Measurements from ENCODE around the gene ADAMTSL1.

The ADAMTSL1 gene

DNA sequence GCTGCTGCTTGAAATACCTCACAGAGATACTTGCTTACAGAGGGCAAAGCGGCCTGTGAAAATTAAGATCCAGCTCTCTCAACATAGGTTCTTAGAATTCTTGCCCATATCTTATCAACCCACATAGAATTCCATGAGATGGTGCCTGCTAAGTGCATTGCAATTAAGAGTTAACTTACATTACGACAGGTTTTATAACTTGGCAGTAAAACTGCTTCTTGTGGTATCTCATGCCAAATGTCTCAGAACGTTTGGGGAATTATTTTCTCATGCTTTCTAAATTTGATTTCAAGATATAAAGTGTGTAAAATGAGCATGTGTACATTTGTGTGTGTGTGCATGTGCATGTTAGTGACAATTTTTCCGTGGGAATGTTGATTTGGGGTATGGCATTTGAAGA is 297.8 kb downstream of the ADAMTSL1 start:
- no peak overlapping the region for H3K4me3 ChIP-seq (ENCODE audit: insufficient read depth, low read depth, low read length)
- no peak overlapping the region for H3K27ac ChIP-seq (ENCODE audit: insufficient read depth, low read depth, low read length, poor library complexity, severe bottlenecking)
- WGBS, 2 experiments, result 86 to 94% methylated on average over 4 of the region's 4 CpGs
- no peaks in the 10 kb centered on the region for H3K9me3 ChIP-seq (ENCODE audit: control insufficient read depth, low read length)
- no peaks in the 10 kb centered on the region for H3K36me3 ChIP-seq (ENCODE audit: control insufficient read depth, insufficient read depth, low read length)
- no peaks in the 10 kb centered on the region for H3K27me3 ChIP-seq (ENCODE audit: control insufficient read depth, insufficient read depth, low read length, poor library complexity, severe bottlenecking)
- H3K4me1 ChIP-seq (ENCODE audit: control insufficient read depth, insufficient read depth, low read length), result no peaks in the 10 kb centered on the region

DNA sequence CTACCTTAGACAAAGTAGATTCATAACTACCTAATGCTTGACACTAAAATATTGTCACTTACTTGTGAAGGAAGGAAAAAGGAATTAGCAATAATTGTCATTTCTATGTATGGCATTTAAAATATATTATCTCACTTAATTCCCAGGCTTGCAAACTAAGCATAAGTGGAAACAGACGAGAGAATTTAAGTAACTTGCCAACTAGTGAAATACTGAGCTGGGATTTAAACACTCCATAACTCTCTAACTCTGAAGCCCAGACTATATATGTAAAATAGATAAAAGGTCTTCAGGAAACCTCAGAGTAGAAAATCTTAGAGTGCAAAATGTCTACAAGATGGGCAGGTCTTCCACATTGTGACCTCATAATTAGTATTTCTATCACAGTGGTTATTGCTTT is 301.3 kb downstream of the ADAMTSL1 start:
- H3K4me1 ChIP-seq (ENCODE audit: control insufficient read depth, insufficient read depth, low read length), result no peaks in the 10 kb centered on the region
- no peak overlapping the region for H3K27ac ChIP-seq (ENCODE audit: insufficient read depth, low read depth, low read length, poor library complexity, severe bottlenecking)
- 83% methylated on average over 1 of the region's 1 CpG; no CpG with 5 or more reads in 1 of the 2 experiments for WGBS, 2 experiments
- H3K27me3 ChIP-seq (ENCODE audit: control insufficient read depth, insufficient read depth, low read length, poor library complexity, severe bottlenecking), result no peaks in the 10 kb centered on the region
- H3K9me3 ChIP-seq (ENCODE audit: control insufficient read depth, low read length), result no peaks in the 10 kb centered on the region
- no peaks in the 10 kb centered on the region for H3K36me3 ChIP-seq (ENCODE audit: control insufficient read depth, insufficient read depth, low read length)
- no peak overlapping the region for H3K4me3 ChIP-seq (ENCODE audit: insufficient read depth, low read depth, low read length)

DNA sequence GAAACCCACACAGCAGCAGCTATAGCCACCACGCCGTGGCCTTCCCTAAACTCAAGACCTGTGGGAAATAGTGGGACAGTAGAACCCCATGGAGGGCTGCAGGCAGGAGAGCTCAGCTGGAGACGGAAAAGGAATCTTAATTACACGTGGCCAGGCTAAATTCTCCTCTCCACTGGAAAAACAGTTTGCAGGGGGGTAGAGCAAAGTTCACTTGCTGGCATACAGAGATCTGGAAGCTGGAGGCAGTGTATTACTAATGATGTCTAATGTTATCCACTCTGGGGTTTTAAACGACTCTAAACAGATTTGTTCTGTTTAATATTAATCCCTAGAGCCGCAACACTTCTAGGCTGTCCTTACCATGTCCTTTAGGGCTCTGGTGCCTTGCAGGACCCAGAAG is 302.0 kb downstream of the ADAMTSL1 start:
- no peaks in the 10 kb centered on the region for H3K4me1 ChIP-seq (ENCODE audit: control insufficient read depth, insufficient read depth, low read length)
- H3K27ac ChIP-seq (ENCODE audit: insufficient read depth, low read depth, low read length, poor library complexity, severe bottlenecking), result no peak overlapping the region
- H3K36me3 ChIP-seq (ENCODE audit: control insufficient read depth, insufficient read depth, low read length), result no peaks in the 10 kb centered on the region
- H3K27me3 ChIP-seq (ENCODE audit: control insufficient read depth, insufficient read depth, low read length, poor library complexity, severe bottlenecking), result no peaks in the 10 kb centered on the region
- H3K4me3 ChIP-seq (ENCODE audit: insufficient read depth, low read depth, low read length), result no peak overlapping the region
- WGBS, 2 experiments, result 75 to 87% methylated on average over 6 of the region's 6 CpGs
- H3K9me3 ChIP-seq (ENCODE audit: control insufficient read depth, low read length), result no peaks in the 10 kb centered on the region

DNA sequence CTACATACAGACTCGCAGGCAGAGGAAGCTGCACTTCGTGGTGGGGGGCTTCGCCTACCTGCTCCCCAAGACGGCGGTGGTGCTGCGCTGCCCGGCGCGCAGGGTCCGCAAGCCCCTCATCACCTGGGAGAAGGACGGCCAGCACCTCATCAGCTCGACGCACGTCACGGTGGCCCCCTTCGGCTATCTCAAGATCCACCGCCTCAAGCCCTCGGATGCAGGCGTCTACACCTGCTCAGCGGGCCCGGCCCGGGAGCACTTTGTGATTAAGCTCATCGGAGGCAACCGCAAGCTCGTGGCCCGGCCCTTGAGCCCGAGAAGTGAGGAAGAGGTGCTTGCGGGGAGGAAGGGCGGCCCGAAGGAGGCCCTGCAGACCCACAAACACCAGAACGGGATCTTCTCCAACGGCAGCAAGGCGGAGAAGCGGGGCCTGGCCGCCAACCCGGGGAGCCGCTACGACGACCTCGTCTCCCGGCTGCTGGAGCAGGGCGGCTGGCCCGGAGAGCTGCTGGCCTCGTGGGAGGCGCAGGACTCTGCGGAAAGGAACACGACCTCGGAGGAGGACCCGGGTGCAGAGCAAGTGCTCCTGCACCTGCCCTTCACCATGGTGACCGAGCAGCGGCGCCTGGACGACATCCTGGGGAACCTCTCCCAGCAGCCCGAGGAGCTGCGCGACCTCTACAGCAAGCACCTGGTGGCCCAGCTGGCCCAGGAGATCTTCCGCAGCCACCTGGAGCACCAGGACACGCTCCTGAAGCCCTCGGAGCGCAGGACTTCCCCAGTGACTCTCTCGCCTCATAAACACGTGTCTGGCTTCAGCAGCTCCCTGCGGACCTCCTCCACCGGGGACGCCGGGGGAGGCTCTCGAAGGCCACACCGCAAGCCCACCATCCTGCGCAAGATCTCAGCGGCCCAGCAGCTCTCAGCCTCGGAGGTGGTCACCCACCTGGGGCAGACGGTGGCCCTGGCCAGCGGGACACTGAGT is 303.2 kb downstream of the ADAMTSL1 start:
- Histone ChIP-seq H3K4me3 (ENCODE audit: insufficient read depth, low read depth, low read length) (no peak overlapping the region), H3K36me3 (ENCODE audit: control insufficient read depth, insufficient read depth, low read length) (no peaks in the 10 kb centered on the region), H3K9me3 (ENCODE audit: control insufficient read depth, low read length) (no peaks in the 10 kb centered on the region), H3K27me3 (ENCODE audit: control insufficient read depth, insufficient read depth, low read length, poor library complexity, severe bottlenecking) (no peaks in the 10 kb centered on the region), H3K4me1 (ENCODE audit: control insufficient read depth, insufficient read depth, low read length) (no peaks in the 10 kb centered on the region), H3K27ac (ENCODE audit: insufficient read depth, low read depth, low read length, poor library complexity, severe bottlenecking) (no peak overlapping the region)
- WGBS, 2 experiments, result 96 to 97% methylated on average over 73 of the region's 73 CpGs

DNA sequence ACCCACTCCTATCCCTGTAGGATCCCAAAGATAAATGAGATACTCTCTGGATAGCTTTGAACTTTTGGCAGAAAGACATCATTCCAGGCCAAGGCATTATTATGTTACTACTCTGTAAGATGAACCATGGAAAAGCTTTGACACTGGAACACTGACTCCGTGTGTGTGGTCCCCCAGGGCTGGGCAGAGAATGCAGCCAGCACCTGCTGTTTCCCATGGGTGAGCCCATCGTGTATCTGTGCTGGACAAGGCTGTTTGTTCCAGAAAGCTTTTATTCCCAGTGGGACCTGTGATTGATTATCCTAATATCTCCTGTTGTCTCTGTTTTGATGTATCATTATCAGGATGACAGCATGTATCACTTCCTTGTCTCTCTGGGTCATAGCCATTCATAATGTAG is 304.2 kb downstream of the ADAMTSL1 start:
- Histone ChIP-seq H3K4me1 (ENCODE audit: control insufficient read depth, insufficient read depth, low read length) (no peaks in the 10 kb centered on the region), H3K27ac (ENCODE audit: insufficient read depth, low read depth, low read length, poor library complexity, severe bottlenecking) (no peak overlapping the region), H3K27me3 (ENCODE audit: control insufficient read depth, insufficient read depth, low read length, poor library complexity, severe bottlenecking) (no peaks in the 10 kb centered on the region), H3K4me3 (ENCODE audit: insufficient read depth, low read depth, low read length) (no peak overlapping the region), H3K9me3 (ENCODE audit: control insufficient read depth, low read length) (no peaks in the 10 kb centered on the region), H3K36me3 (ENCODE audit: control insufficient read depth, insufficient read depth, low read length) (no peaks in the 10 kb centered on the region)
- 88 to 94% methylated on average over 2 of the region's 2 CpGs for WGBS, 2 experiments

DNA sequence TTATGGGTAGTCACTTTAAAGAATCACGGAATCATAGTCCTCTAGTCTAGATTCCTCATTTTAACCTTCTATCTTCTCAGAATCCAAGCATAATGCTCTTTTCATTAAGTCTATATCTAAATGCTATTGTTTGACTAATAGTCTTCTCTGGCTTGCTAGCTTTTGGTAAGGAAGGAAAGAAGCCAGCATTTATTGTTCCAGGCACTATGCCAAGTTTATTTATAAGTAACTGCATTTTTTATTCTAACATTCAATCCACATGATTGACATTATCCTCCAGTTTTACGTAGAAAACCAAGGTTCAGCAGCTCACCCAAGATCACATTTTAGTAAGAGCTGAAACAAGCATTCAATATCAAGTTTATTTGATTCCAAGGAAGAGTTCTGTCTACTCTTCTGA is 304.9 kb downstream of the ADAMTSL1 start:
- Histone ChIP-seq H3K36me3 (ENCODE audit: control insufficient read depth, insufficient read depth, low read length) (no peaks in the 10 kb centered on the region), H3K27me3 (ENCODE audit: control insufficient read depth, insufficient read depth, low read length, poor library complexity, severe bottlenecking) (no peaks in the 10 kb centered on the region), H3K4me1 (ENCODE audit: control insufficient read depth, insufficient read depth, low read length) (no peaks in the 10 kb centered on the region), H3K27ac (ENCODE audit: insufficient read depth, low read depth, low read length, poor library complexity, severe bottlenecking) (no peak overlapping the region), H3K4me3 (ENCODE audit: insufficient read depth, low read depth, low read length) (no peak overlapping the region), H3K9me3 (ENCODE audit: control insufficient read depth, low read length) (no peaks in the 10 kb centered on the region)
- WGBS, 2 experiments, result 94 to 100% methylated on average over 2 of the region's 2 CpGs

DNA sequence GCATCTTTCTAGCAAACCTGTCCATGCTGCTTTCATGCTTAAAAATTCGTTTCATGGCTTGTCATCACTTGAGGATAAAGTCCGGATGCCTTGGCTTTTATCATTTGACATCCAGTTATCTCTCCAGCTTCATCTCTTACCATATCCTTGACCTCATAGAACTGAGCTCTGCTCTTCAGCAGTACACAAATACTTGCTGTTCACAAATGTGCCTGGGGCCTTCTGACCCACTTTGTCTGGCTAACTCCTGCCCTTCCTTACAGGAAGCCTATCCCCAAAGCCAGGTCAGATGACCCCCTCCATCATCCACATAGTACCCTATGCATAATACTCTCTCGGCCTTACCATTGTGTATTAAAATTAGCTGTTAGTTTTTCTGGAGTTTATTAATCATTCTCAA is 310.0 kb downstream of the ADAMTSL1 start:
- no peak overlapping the region for H3K4me3 ChIP-seq (ENCODE audit: insufficient read depth, low read depth, low read length)
- no peaks in the 10 kb centered on the region for H3K27me3 ChIP-seq (ENCODE audit: control insufficient read depth, insufficient read depth, low read length, poor library complexity, severe bottlenecking)
- H3K9me3 ChIP-seq (ENCODE audit: control insufficient read depth, low read length), result no peaks in the 10 kb centered on the region
- H3K36me3 ChIP-seq (ENCODE audit: control insufficient read depth, insufficient read depth, low read length), result no peaks in the 10 kb centered on the region
- H3K4me1 ChIP-seq (ENCODE audit: control insufficient read depth, insufficient read depth, low read length), result no peaks in the 10 kb centered on the region
- WGBS, 2 experiments, result 85 to 91% methylated on average over 2 to 3 of the region's 3 CpGs
- no peak overlapping the region for H3K27ac ChIP-seq (ENCODE audit: insufficient read depth, low read depth, low read length, poor library complexity, severe bottlenecking)

DNA sequence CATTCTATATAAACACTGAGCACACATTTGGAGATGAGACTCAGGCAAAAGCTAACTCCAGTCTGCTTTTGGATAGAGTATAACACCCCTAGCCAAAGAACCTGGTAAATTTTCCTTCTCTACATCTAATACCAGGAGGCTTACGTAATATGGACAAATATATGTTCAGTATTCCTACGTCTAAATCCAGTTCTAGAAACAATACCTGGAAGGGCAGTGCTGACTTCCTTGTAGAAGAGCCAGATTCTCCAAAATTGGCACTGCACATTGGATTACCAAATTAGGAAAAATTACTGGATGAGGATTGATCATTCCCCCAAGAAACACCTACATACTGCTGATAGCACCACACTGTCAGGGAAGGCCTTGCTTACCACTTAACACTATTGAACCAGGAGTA is 311.7 kb downstream of the ADAMTSL1 start:
- H3K27me3 ChIP-seq (ENCODE audit: control insufficient read depth, insufficient read depth, low read length, poor library complexity, severe bottlenecking), result no peaks in the 10 kb centered on the region
- no peaks in the 10 kb centered on the region for H3K4me1 ChIP-seq (ENCODE audit: control insufficient read depth, insufficient read depth, low read length)
- 96 to 98% methylated on average over 2 of the region's 2 CpGs for WGBS, 2 experiments
- no peaks in the 10 kb centered on the region for H3K36me3 ChIP-seq (ENCODE audit: control insufficient read depth, insufficient read depth, low read length)
- H3K27ac ChIP-seq (ENCODE audit: insufficient read depth, low read depth, low read length, poor library complexity, severe bottlenecking), result no peak overlapping the region
- no peak overlapping the region for H3K4me3 ChIP-seq (ENCODE audit: insufficient read depth, low read depth, low read length)
- H3K9me3 ChIP-seq (ENCODE audit: control insufficient read depth, low read length), result no peaks in the 10 kb centered on the region

DNA sequence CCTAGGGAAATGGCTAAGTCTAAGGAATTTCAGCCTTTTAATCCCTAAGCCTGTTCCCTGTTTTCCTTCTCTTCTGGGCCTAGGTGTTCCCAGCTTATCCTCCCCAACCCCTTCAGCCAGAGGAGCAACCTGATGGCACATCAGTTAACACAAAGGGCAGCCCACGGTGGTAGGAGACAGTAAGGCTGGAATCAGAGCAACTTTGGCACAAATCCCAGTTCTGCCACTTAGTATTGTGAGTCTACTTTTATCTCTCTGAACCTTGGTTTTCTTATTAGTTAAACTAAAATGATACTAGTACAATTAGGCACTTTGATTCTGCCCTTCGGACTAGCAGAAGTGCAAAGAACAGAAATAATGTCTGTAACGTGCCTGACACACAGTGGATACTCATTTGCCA is 312.2 kb downstream of the ADAMTSL1 start:
- Histone ChIP-seq H3K27ac (ENCODE audit: insufficient read depth, low read depth, low read length, poor library complexity, severe bottlenecking) (no peak overlapping the region), H3K36me3 (ENCODE audit: control insufficient read depth, insufficient read depth, low read length) (no peaks in the 10 kb centered on the region), H3K9me3 (ENCODE audit: control insufficient read depth, low read length) (no peaks in the 10 kb centered on the region), H3K4me3 (ENCODE audit: insufficient read depth, low read depth, low read length) (no peak overlapping the region), H3K4me1 (ENCODE audit: control insufficient read depth, insufficient read depth, low read length) (no peaks in the 10 kb centered on the region), H3K27me3 (ENCODE audit: control insufficient read depth, insufficient read depth, low read length, poor library complexity, severe bottlenecking) (no peaks in the 10 kb centered on the region)
- 81% methylated on average over 3 of the region's 3 CpGs for WGBS, 2 experiments

DNA sequence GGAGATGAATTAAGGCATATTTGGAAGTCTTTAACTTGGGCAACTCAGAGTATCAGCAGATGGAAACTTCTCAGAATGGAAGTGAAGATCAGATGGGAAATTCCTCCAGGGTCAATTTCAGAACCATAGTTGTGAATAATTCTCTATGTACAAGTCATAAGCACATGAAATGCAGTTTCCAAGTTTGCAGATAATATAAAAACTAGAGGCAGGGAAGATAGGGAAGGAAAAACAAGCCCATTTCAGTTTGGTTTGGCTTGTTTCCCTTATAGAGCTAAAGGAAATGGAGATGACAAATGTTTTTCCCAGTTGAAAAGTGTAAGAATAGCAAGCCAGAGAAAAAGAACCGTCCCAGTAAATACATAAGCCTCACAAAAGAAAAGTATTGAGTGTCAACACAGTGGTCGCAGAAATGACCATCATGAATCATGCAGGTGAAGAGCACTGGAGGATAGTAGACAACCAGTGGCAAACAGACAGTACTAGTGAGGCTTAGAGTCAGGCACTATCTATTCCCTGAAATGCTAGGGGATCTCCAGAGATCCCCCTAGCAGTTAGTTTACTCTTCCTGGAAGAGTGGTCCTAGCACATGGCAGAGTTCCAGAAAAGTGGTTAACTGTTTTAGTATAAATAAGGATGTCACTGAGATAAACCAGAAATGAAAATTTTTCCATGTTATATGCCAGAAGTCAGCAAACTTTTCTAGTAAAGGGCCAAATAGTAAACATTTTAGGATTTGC is 313.1 kb downstream of the ADAMTSL1 start:
- no peak overlapping the region for H3K4me3 ChIP-seq (ENCODE audit: insufficient read depth, low read depth, low read length)
- no peaks in the 10 kb centered on the region for H3K9me3 ChIP-seq (ENCODE audit: control insufficient read depth, low read length)
- no peak overlapping the region for H3K27ac ChIP-seq (ENCODE audit: insufficient read depth, low read depth, low read length, poor library complexity, severe bottlenecking)
- 95 to 97% methylated on average over 2 of the region's 2 CpGs for whole genome bisulfite sequencing, 2 experiments
- no peaks in the 10 kb centered on the region for H3K36me3 ChIP-seq (ENCODE audit: control insufficient read depth, insufficient read depth, low read length)
- H3K27me3 ChIP-seq (ENCODE audit: control insufficient read depth, insufficient read depth, low read length, poor library complexity, severe bottlenecking), result no peaks in the 10 kb centered on the region
- H3K4me1 ChIP-seq (ENCODE audit: control insufficient read depth, insufficient read depth, low read length), result no peaks in the 10 kb centered on the region

Data from ectodermal cell (in vitro differentiated cells).